HG02885 (cell line): ENCODE results near the gene ADCY9.

ENCODE experiments used
- ATAC-seq: cut with Tn5 transposase; IDR thresholded peaks from one replicate; pipeline ENCODE4 v1.9.1; 2021; ENCODE audit warnings: mild to moderate bottlenecking; ENCODE audit not compliant: unreplicated experiment, poor library complexity

Gene ADCY9

DNA sequence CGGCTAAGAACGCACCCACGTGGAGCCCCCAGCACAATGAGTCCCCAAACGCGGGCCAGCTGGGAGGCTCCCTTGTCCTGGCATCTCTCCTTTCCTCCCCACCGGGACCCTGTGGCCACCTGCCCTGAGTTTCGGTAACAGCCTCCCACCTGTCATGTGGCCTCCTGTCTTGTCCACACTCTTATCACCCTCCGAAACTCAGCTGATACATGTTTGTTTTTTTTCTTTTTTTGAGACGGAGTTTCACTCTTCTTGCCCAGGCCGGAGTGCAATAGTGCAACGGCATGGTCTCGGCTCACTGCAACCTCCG lies 130.1 kb downstream of the ADCY9 start:
- no peak for ATAC-seq

DNA sequence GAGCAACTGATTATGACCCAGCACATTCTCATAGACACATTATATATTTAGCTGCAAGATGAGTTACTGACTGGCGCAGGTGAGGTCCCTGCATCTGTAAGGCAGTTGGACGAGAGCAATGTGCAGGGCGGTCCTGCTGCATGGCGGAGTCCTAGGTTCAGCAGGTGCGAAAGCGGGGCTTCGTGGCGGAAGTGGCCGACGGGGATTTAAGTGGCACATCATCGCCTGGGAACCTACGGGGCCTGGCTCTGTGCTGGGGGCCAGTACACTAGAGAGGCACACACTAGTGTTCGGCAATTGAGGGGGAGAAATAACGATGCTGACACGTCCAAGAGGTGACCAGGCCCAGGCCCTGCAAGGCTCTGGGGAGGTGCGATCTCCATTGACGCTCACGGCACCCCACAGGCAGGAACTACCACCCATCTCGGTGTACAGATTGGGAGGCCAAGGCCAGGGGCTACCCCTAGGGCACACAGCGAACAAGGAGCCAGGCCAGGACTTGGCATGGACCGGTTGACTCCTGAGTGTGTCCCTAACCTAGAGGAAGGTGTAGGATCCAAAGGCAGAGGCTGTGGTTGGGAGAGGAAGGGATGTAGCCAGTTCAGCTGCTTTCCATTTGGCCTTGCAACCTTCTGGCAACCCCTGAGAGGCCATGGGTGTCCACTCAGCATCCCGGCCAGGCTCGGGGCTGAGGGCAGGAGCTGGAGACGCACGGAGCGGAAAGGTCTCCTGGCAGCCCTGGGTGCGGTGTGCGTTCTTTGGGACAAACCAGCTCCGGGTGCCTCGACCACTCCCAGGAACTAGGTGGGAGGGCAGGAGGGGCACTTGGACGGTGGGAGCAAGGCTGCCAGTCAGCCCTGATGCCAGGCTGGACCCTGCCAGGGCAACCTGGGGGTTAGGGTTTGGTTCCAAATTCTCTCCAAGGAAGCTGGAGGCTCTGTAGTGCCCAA lies 131.9 kb downstream of the ADCY9 start:
- no peak for ATAC-seq

DNA sequence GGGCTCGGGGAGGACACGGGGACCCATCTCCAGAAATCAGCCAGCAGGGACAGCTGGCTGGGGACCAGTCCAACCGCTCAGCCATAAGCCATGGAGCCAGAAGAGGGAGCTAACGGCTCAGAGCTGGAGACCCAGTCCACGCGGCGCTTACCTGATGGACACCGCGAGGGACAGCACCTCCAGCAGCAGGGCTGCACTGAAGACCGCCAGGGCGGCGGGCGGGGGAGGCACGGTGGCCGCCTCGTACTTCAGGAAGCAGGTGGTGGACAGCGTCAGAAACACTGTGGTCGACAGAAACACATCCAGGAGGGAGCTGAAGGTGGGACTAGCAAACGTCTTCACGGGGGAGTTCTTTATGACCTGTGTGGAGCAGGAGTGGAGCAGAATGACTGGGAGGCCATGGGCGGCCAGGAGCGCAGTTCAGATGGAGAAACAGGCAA lies 133.1 kb downstream of the ADCY9 start:
- no peak for ATAC-seq

DNA sequence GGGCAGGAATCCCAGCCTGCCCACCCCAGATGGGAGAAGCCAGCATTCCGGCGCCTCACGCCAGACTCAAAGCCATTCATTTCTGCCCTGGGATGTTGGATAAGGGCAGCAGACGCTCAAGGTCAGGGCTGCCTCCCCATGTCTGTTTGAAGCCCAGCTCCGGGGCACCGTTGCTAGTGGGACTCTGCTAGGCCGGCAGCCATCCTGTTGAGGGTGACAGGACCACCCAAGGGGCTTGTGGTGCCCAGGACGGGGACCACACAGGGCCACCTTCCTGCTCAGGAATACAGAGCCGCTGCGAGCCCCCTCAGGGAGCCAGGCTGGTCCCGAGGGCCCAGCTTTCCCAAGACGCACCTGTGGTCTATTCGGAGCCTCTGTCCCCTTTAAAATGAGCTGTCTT lies 134.0 kb downstream of the ADCY9 start:
- ATAC-seq: no peak

DNA sequence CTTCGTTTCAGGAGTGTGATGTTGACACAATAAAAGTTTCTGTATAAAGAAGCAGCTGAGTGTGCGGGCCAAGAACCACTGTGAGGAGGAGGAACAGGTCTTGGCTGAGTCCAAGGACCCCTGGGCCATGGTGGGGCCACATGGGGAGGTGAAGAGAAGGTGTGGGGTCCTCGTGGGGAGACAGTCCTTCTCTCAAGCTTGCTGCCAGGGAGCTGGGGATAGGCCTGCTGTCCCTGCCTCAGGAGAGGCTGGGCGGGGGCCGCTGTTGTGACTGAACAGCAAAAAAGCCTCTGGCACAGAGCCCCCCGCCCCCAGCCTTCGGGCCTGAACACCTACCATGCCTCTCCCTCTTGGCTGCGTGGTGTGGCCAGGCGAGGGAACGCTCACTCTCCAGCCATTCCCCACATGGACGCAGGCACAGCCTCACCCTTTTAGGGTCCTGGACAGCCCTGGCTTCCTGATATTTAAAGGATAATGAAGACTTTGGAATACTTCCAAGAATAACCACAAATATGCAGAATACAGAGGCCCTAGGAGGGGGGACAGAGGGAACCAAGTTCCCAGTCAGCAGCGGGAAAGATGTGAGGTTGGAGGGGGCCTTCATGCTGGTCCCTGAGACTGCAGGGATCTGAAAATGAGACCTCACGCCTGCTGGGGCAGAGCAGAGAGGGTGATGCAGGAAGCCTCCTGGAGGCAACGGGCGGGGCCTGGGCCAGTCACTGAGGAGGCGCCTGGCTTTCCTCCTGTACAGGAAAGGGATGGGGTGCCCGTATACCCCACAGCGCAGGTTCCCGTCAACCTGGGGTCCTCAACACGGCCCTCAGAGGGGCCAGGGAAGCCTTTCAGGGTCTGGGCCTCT lies 135.8 kb downstream of the ADCY9 start:
- ATAC-seq: no peak

DNA sequence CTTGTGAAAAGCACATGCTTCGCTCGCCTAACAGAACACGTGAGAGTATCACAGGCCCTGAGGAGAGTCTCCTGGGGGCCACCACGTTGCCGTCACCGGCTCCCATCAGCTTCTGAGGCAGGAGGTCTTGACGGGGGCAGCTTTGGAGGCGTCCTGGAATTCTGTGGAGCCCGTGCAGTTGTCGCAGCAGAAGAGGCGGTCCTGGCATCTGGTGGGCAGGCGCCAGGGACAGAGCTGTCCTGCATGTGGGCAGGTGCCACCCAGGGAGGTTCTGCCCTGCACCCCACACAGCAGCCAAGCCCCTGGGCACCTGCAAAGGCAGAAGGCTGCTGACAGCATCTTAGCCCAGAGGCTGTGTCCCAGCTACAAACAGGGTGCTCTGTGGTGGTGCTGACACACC lies 136.7 kb downstream of the ADCY9 start:
- ATAC-seq: no peak

DNA sequence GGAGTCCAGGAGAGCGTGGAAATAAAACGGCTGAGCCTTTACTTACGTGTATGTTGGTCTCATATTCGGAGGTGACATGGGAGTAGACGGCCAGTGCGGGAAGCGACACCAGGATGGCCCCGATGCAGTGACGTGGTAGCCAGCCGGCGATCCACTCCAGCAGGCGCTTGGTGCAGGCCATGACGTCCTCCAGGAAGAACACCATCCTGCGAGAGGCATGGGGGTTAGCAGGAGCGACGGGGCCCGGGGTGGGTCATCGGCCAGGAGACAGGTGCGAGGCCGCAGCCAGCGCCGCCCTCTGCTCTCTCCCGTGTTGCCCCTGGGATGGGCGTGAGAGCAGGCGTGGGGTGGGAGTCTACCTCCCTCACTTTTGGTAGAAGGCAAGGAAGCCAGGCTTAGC lies 137.2 kb downstream of the ADCY9 start:
- no peak for ATAC-seq

DNA sequence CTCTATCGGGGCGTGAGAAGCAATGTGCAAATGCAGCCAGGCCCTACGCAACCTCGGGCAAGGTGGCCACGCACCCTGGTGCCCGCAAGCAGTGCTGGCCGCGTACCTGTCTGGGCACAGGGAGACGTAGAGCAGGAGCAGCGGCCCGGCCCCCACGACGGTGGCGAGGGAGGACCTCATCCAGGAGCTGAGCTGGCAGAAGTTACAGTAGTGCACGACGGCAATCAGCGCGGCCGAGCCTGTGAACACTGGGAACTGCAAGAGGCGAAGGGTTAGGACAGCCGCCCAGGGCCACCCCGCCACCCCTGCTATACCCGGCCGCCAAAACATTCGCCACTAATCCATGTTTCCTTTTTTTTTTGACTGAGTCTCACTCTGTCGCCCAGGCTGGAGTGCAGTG lies 138.9 kb downstream of the ADCY9 start:
- no peak for ATAC-seq

DNA sequence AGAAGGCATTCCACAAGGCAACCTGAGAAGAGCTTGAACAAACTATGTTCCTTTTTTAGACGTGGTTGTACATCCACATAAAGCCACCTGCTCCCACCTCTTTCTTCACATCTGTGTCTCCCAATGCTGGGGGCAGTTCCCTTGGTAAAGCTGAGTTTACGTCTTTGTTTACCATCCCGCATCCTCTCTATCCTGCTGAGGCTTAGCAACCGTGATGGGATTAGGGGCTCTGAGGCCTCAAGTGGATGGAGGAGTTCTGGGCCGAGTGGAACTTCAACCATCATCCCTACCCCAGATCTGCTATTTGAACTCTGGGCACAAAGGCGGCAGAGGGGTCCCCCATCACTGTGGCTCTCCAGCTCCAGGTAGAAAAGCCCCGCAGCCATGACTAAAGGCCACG lies 141.5 kb downstream of the ADCY9 start:
- ATAC-seq: no peak

DNA sequence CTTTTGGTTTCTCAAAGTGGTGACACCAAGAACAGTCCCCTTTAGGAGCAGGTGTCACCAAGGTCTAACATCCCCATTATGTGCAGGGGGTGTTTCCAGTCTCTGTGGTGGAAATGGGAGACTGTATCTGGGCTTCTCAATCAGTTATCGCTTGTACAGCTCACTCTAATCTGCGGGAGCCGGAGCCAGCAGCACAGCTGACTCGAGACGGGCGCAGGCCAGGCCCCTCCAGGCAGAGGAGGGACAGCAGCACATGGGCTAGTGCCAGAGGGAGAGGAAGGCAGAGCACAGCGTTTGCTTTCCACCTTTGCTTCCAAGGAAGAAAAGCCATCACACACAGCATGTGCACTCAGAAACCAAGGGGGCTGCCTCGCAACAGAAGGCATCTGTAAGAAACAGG lies 144.5 kb downstream of the ADCY9 start:
- no peak for ATAC-seq

DNA sequence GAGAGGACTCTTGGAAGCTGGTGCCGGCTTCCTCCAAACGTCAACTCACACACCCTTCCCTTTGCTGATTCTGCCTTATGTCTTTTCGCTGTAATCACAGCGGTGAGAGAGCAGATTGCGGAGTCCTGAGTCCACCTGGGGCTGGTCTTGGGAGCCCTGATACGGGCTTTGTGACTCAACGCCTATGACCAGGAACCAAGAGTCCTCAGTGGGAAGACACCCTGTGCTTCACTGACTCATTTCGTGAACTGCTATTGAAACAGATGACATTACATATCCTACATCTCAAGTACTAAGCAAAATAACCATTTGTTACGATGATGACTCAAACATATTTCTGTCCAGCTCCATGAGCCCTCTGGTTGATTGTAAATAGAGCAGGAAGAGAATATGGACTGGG lies 145.0 kb downstream of the ADCY9 start:
- ATAC-seq: no peak

DNA sequence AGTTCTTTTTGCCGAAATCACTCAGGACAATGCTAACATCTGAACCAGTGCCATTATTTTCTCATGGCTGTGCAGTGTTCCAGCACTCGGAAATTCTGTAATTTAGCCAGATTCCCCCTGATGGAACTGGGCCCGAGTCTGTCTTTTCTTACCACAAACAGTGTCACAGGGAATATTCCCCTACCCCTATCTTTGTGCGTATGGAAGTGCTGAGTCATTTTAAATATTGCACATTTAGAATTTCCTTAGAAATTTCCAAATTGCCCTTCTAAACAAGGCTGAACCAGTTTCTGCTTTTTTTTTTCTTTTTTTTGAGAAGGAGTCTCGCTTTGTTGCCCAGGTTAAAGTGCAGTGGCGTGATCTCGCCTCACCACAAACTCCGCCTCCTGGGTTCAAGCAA lies 147.7 kb downstream of the ADCY9 start:
- ATAC-seq: no peak

DNA sequence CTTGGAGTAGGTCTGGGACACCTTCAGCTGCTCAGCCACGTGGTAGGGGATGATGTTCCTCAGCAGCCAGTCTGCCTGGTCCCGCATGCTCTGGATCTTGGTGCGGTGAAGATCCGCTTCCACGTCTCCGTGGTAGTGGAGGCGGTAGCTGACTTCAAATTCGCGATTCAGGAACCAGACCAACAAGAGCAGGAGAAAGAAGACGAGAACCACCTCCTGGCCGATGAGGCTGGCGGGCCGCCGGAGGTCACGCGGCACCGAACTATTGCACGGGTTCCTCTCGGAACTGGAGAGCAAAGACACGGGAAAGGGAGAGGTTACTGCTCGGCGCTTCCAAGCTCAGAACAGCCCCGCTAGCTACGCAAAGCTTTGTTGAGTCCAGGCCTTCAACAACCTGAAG lies 149.6 kb downstream of the ADCY9 start:
- ATAC-seq: no peak

DNA sequence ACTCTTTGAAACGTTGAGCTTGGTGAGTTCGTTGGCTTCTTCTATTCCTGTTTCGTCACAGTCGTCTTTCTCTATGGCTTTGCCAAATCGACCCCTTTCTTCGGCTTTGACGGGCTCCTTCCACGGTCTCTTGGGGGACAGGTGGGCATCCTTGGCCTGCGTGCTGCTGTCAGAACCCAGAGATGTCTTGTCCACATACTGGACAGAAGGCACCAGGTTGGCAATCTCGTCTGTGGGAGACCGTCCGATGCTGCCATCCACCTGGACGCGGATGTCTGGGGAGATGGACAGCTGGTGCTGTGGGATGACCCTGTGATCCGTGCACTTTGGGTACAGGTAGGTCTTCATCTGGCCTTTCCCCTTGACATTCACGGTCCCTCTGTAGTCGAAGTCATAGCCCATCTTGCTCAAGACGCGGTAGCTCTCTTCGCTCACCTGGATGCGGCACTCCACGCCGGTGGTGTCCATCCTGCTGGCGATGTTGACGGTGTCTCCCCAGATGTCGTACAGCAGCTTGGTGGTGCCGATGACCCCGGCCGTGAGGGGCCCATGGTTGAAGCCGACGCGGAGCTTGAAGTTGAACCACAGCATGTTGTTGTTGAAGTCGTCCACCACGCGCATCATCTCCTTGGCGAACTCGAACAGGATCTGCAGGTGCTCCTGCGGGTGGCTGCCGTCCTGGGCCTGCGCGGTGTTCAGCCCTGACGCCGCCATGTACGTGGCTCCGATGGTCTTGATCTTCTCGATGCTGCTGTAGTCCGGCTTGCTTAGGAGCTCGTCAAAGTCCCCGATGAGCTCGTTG lies 150.3 kb downstream of the ADCY9 start:
- ATAC-seq: no peak

DNA sequence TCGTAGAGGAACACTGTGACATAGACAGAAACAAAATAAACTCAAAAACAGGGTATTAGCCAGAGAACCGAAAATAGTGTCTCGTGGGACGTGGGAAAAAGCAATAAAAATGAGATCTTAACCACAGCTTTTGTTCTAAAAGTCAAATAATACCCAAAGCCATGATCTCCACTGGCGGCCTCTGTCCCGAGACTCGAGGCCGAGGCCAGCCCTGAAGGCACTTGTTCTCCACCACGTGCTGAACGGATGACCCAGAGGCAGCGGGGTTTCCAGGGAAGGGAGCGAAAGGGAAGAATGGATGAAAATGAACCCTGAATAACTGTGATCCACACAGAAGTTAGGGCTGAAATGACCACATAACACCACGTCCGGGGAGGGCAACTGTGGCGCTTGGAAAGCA lies 150.9 kb downstream of the ADCY9 start:
- ATAC-seq: no peak

DNA sequence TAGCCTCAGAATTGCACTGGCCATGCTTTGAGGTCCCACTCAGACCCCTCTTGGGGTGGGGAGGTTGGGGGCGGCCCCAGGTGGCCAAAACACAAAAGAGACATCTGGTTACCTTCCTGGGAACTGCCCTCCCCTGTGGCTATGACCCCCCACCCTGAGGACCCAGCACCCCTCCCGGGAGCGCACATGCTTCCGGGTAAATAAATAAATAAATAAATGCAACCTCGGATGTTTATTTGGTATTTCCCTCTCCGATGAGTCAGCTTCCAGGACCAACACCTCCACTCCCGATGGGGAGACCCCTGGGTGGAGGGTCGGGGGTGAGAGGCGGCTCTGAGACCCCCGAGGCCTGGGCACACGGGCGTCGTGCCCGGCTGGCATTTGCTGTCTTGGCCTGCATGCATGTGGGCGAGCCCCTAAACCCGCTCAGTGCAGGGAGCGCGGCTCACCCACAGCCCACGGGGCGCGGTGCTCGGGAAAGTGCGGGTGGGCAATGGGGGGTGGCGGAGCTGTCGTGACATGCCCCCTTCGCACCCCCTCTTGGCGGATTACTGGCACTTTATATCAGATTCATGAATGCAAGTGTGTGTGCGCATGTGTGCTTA lies 151.5 kb downstream of the ADCY9 start:
- ATAC-seq: no peak

DNA sequence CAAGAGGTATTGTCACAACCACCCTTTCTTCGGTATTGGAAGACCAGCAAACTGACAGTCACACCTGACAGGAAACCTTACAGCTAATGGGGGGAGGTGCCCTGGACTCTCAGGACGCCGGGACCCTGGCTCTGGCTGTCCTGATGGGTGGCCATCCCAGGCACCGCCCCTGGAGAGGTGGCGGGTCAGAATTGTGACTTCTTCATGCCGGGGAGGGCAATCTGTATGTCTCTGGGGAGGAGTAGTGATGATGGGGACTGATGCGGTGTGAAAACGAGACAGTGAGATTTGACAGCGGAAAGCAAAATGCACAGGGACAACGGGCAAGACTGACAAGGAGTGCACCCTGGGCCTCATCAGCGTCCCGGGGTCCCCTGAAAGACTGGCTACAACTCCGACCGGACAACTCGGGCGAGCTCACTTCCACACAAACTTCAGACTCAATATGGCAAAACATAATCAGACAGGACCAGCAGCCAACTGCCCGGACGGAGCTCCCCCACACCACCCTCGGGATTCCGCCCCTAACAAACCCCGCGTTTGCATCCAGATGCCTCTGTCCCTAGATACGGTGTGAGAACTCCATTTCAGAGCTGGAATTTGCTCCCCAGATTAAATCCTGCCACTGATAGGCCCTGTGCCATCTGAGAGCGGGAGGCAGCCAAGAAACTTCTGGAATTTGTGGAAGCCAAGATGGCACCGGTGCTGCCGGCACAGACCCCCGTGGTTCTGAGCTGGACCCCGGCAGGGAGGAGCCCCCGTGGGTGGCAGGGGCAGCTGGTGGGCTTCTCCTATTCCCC lies 152.2 kb downstream of the ADCY9 start:
- ATAC-seq: no peak

DNA sequence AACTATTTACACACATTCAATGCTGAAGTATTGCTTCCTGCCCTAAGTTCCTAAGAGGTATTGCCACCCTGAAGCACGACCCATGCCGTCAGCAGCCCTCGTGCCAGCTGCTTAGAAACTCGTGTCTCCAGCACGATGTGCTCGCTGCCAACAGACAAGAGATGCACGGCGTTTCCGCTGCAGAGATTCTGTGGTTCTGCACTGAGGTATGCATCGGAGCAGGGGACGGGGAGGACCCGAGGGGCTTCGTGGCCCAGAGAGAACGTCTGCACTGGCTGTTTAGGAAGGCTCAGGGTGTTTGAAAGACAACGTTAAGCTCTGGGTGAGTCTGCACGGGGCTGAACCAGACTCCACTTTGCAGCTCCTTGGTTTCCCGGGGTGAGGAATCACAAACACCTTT lies 153.0 kb downstream of the ADCY9 start:
- ATAC-seq: no peak

DNA sequence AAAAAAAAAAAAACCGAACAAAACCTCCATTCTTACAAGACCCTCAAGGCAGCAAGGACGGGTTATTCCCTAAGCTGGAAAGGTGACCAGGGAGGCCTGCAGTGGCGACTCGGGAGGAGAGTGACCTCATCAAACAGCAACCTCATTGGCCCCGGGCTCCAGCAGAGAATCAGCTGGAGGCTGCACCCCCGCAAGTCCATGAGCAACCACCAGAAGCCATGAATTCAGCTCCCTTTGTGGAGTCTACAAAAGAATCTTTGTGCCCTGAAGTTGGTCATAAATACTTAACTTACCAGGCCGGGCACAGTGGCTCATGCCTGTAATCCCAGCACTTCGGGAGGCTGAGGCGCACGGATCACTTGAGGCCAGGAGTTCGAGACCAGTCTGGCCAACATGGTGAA lies 154.8 kb downstream of the ADCY9 start:
- no peak for ATAC-seq
